22Rv1 (cell line): ENCODE data around the gene IL10RA.

Experiments used
- CTCF ChIP-seq: fragments of 450-650 bp; IDR thresholded peaks from 2 replicates; pipeline ENCODE4 v1.5.1; 2017; ENCODE audit warnings: mild to moderate bottlenecking
- ZFX ChIP-seq: fragments of 450-650 bp; IDR thresholded peaks from 2 replicates; pipeline ENCODE4 v1.6.1; 2017; ENCODE audit warnings: antibody characterized with exemption, borderline replicate concordance

GRCh38 chr11:118000067-118000849 lies 14.1 kb downstream of the IL10RA start:
- TF ChIP-seq CTCF (no peak), ZFX (no peak)
